K562 (cell line): Measurements from ENCODE around the gene SNRPB. TPM values are rescaled to one million over a fixed set of nuclear protein-coding genes. Genes with fewer than 3 reads are reported as not detected.

Experiments used
- ATAC-seq: fragments of 200-7000 bp; cut with Tn5 transposase; 3 replicates; pipeline ENCODE4 v1.9.1; 2020; ENCODE audit warnings: moderate library complexity
- BruUV-seq: library from RNA; stranded (reverse); fragments of 400-500 nt; replicated peaks from 2 replicates; lab custom pipeline; 2021; lab: Mats Ljungman, UMichigan
- CTCF ChIA-PET: fragments of 300-600 bp; formaldehyde crosslinking; extraction: SDS; loops from one replicate; lab custom pipeline; 2021; ENCODE audit warnings: low intra/inter-chr PET ratio; lab: Yijun Ruan, JAX
- POLR2A ChIA-PET: fragments of 300-600, 350-650 bp; sonication (Branson Sonifier 250); formaldehyde crosslinking; extraction: SDS; loops from one replicate; lab custom pipeline; 2021; ENCODE audit warnings: antibody characterized with exemption, inconsistent platforms; lab: Yijun Ruan, JAX
- DNase-seq, 4 experiments: peaks; one replicate each; pipeline versions ENCODE4 v3.0.0 to v3.0.0-alpha.2; 2011 to 2018; ENCODE audit warnings: low spot score in 3 of 4, mixed read lengths in 3 of 4; ENCODE audit errors: extremely low read depth in 1 of 4
- FAIRE-seq: peaks from 2 replicates; lab custom pipeline; 2011; peaks lifted over from hg19 to GRCh38; lab: Jason Lieb, UNC
- H2AFZ ChIP-seq: 2 replicates; pipeline ENCODE4 v1.6.0; 2011; ENCODE audit warnings: low read depth, low read length, control low read depth, inconsistent platforms
- H3K27ac ChIP-seq: fragments of 200-600 bp; 3 replicates; pipeline ENCODE4 v1.8.0; 2011; ENCODE audit warnings: low read depth, mild to moderate bottlenecking, control low read depth, inconsistent platforms, low read length, moderate library complexity, mixed read lengths; ENCODE audit errors: extremely low read depth
- H3K27me3 ChIP-seq, 2 experiments: fragments of 300-600 bp in 1 of 2; 2 replicates in 1 of 2; 3 replicates in 1 of 2; pipeline versions ENCODE4 v1.6.0 to v1.8.0; 2011; ENCODE audit warnings: inconsistent platforms in 2 of 2, low read length in 2 of 2, mild to moderate bottlenecking in 1 of 2, mixed read lengths in 1 of 2, moderate library complexity in 1 of 2; ENCODE audit not compliant: control insufficient read depth in 2 of 2, insufficient read depth in 2 of 2
- H3K36me3 ChIP-seq: fragments of 300-600 bp; 3 replicates; pipeline ENCODE4 v1.8.0; 2011; ENCODE audit warnings: mild to moderate bottlenecking, low read length, inconsistent platforms; ENCODE audit not compliant: control insufficient read depth, insufficient read depth
- H3K4me1 ChIP-seq, 2 experiments: fragments of 200-600 bp in 1 of 2; replicated peaks in 1 of 2; 2 replicates in 1 of 2; 3 replicates in 1 of 2; pipeline versions ENCODE4 v1.5.1 to v1.8.0; 2011; ENCODE audit warnings: inconsistent platforms in 2 of 2, low read length in 2 of 2, mild to moderate bottlenecking in 1 of 2, mixed read lengths in 1 of 2, moderate library complexity in 1 of 2; ENCODE audit not compliant: control insufficient read depth in 2 of 2, insufficient read depth in 2 of 2
- H3K4me2 ChIP-seq: 2 replicates; pipeline ENCODE4 v1.6.1; 2011; ENCODE audit warnings: low read length, control low read depth, inconsistent platforms, mixed read lengths; ENCODE audit not compliant: insufficient read depth
- H3K4me3 ChIP-seq: fragments of 200-600 bp; sonication (generic), shearing (Covaris generic); 2 replicates; pipeline ENCODE4 v1.5.1; 2016; ENCODE audit warnings: control low read depth, inconsistent platforms
- H3K79me2 ChIP-seq: fragments of 200-600 bp; 3 replicates; pipeline ENCODE4 v1.8.0; 2011; ENCODE audit warnings: low read length, inconsistent platforms; ENCODE audit not compliant: control insufficient read depth, insufficient read depth
- H3K9ac ChIP-seq, 2 experiments: 2 replicates each; pipeline versions ENCODE4 v1.6.0 to v1.6.1; 2011; ENCODE audit warnings: low read depth in 2 of 2, low read length in 2 of 2, control low read depth in 1 of 2, inconsistent platforms in 1 of 2, mild to moderate bottlenecking in 1 of 2, mixed read lengths in 1 of 2; ENCODE audit not compliant: insufficient read depth in 1 of 2
- H3K9me1 ChIP-seq: one replicate; pipeline ENCODE4 v1.6.0; 2011; ENCODE audit warnings: inconsistent platforms, mild to moderate bottlenecking, low read length, moderate library complexity; ENCODE audit not compliant: control insufficient read depth, insufficient read depth
- H3K9me3 ChIP-seq: replicated peaks from 2 replicates; pipeline ENCODE4 v1.5.1; 2011; ENCODE audit warnings: low read depth, low read length, inconsistent platforms; ENCODE audit not compliant: control insufficient read depth, insufficient read depth
- H4K20me1 ChIP-seq: replicated peaks from 2 replicates; pipeline ENCODE4 v1.6.1; 2011; ENCODE audit warnings: low read length, inconsistent platforms, mixed read lengths; ENCODE audit not compliant: control insufficient read depth, insufficient read depth
- BCL6 ChIP-seq: fragments of 250-450 bp; sonication (Bioruptor Pico); IDR thresholded peaks from 2 replicates; pipeline ENCODE4 v1.4.0; 2020
- CBFA2T3 ChIP-seq: fragments of 450-650 bp; IDR thresholded peaks from 2 replicates; pipeline ENCODE4 v1.6.1; 2017
- CEBPZ ChIP-seq: fragments of 150-350 bp; IDR thresholded peaks from 2 replicates; pipeline ENCODE4 v1.6.1; 2014; ENCODE audit warnings: low read depth, mild to moderate bottlenecking, low read length, borderline replicate concordance
- GABPB1 ChIP-seq: sonication (generic); formaldehyde crosslinking; IDR thresholded peaks from 2 replicates; pipeline ENCODE4 v1.8.0; 2022; ENCODE audit warnings: mild to moderate bottlenecking, missing genetic modification reagents
- RAD21 ChIP-seq, 2 experiments: fragments of 250-450 bp in 1 of 2; fragments of 450-650 bp in 1 of 2; sonication (Bioruptor Pico) in 1 of 2; formaldehyde crosslinking in 1 of 2; IDR thresholded peaks in 1 of 2; conservative IDR thresholded peaks in 1 of 2; 2 replicates each; pipeline versions ENCODE4 v1.4.0 to v1.8.0; 2020 to 2022; ENCODE audit warnings: mild to moderate bottlenecking in 2 of 2, moderate library complexity in 1 of 2
- TAF15 ChIP-seq: fragments of 200-400 bp; formaldehyde crosslinking; IDR thresholded peaks from 2 replicates; pipeline ENCODE4 v1.6.1; 2017; ENCODE audit warnings: mild to moderate bottlenecking, low read depth, low read length, moderate library complexity
- ZBTB11 ChIP-seq, 3 experiments: fragments of 200-800 bp in 1 of 3; fragments of 250-450 bp in 1 of 3; fragments of 450-650 bp in 1 of 3; sonication (Bioruptor Pico) in 1 of 3; sonication (Bioruptor generic) in 1 of 3; formaldehyde crosslinking in 1 of 3; IDR thresholded peaks; 2 replicates each; pipeline versions ENCODE4 v1.6.1 to v1.8.0; 2016 to 2022; ENCODE audit warnings: mild to moderate bottlenecking in 2 of 3, missing genetic modification characterization in 2 of 3, missing compliant biosample characterization in 1 of 3, moderate library complexity in 1 of 3
- ZNF146 ChIP-seq: IDR thresholded peaks from one replicate; pipeline ENCODE4 v1.6.1; 2018; ENCODE audit warnings: missing compliant biosample characterization; ENCODE audit not compliant: unreplicated experiment
- ZNF347 ChIP-seq: fragments of 450-650 bp; formaldehyde crosslinking; IDR thresholded peaks from 2 replicates; pipeline ENCODE4 v1.4.0; 2020; ENCODE audit warnings: low read depth, mild to moderate bottlenecking, moderate library complexity
- ZNF785 ChIP-seq: fragments of 250-450 bp; sonication (Bioruptor Pico); IDR thresholded peaks from 2 replicates; pipeline ENCODE4 v1.4.0; 2020; ENCODE audit warnings: mild to moderate bottlenecking
- WGBS: fragments of 100-300 bp; shearing (Covaris generic); methylation state at CpG from one replicate; pipeline ENCODE4 v1.1.6; 2016; ENCODE audit warnings: low coverage, mixed read lengths; ENCODE audit not compliant: insufficient coverage; ENCODE audit errors: missing lambda C conversion rate; 5-methylcytosine and 5-hydroxymethylcytosine counted together
- in situ Hi-C: fragments of 300-500 bp; cut with MboI; formaldehyde crosslinking; loops from 4 replicates; pipeline ENCODE4 v1.15.0; 2018; ENCODE audit warnings: inconsistent platforms, mixed read lengths
- intact Hi-C: fragments of 100-400 bp; cut with micrococcal nuclease; formaldehyde crosslinking; loops from 2 replicates; pipeline ENCODE4 v1.14.2; 2022
- polyA plus RNA-seq, 8 experiments: library from polyadenylated mRNA; depleted of rRNA in 4 of 8; stranded (reverse) in 5 of 8; unstranded in 3 of 8; fragments of >200 nt; fragmentation: Nextera tagmentation in 2 of 8; fragmentation: Illumina TruSeq in 1 of 8; extraction: Ambion mirVana in 2 of 8; extraction: Trizol in 1 of 8; gene quantifications; 2 replicates each; pipeline versions ENCODE4 v1.2.1 to v1.2.3, GENCODE V29; 2011 to 2014; ENCODE audit warnings: inconsistent platforms in 1 of 8, missing spikeins in 1 of 8
- total RNA-seq, 7 experiments: library from RNA; depleted of rRNA in 6 of 7; stranded (reverse); fragments of >200 nt in 6 of 7; fragmentation: Illumina TruSeq in 2 of 7; extraction: Trizol in 2 of 7; gene quantifications; 2 replicates each; pipeline versions ENCODE4 v1.2.1 to v1.2.3, GENCODE V29; 2011 to 2021; ENCODE audit warnings: low replicate concordance in 1 of 7

The SNRPB gene
- total and polyA plus RNA-seq, 9 of the 15 experiments (the other 6 are each of a cell fraction or from before 2014, with no cell fraction given): 13.1 to 615 (median 266) TPM

- TF ChIP-seq ZBTB11 (CRISPR knock-in tag; IDR thresholded peaks at IDR 0.05) (no peak), BCL6 (CRISPR knock-in tag) (no peak), TAF15 (no peak), ZNF146 (CRISPR knock-in tag) (no peak)
- TF ChIP-seq, all 486 proteins: peak for 0
Observed at GRCh38 chr20:2429051-2429450, 41.5 kb downstream of the SNRPB start (continued).

GRCh38 chr20:2421247-2421646 is 49.3 kb downstream of the SNRPB start:
- no peak overlapping the region for H2AFZ ChIP-seq
- H3K9ac ChIP-seq: no peak overlapping the region
- no peaks in the 10 kb centered on the region for H3K9me3 ChIP-seq
- in situ Hi-C loops (no loop called here), intact Hi-C loops (no loop called here)
- DNase-seq (no peak), FAIRE-seq (no peak), ATAC-seq (no peak)
- H4K20me1 ChIP-seq: no peaks in the 10 kb centered on the region
- peaks cover 0 to 14% of the 10 kb centered on the region in 2 experiments; a peak in 4 of 5 replicates for H3K27me3 ChIP-seq
- no TSS peak for BruUV-seq
- H3K27ac ChIP-seq: no peak overlapping the region
- no peaks in the 10 kb centered on the region for H3K9me1 ChIP-seq
- no peak overlapping the region for H3K4me2 ChIP-seq
- ChIA-PET POLR2A (no interaction called here), CTCF (no interaction called here)
- no peaks in the 10 kb centered on the region for H3K36me3 ChIP-seq
- no peaks in the 10 kb centered on the region for H3K4me1 ChIP-seq
- 5% methylated on average over 5 of the region's 5 CpGs for WGBS
- no peaks in the 10 kb centered on the region for H3K79me2 ChIP-seq
- H3K4me3 ChIP-seq: no peak overlapping the region
- TF ChIP-seq CBFA2T3 (no peak), GABPB1 (CRISPR knock-in tag) (no peak), ZNF347 (CRISPR knock-in tag) (no peak), ZNF785 (CRISPR knock-in tag) (no peak), CEBPZ (no peak), RAD21 (CRISPR knock-in tag; conservative IDR thresholded peaks at IDR 0.05 in 1 of 2, IDR thresholded peaks at IDR 0.05 in 1 of 2) (peak in 1 of 2 experiments; percentile 19; a peak in 2 of 4 replicates)
